MCF 10A (cell line): ENCODE measurements around the gene ANKRD28. TPM values are rescaled to one million over a fixed set of nuclear protein-coding genes. Genes with fewer than 3 reads are reported as not detected.

Experiments
- BruUV-seq: library from RNA; stranded (reverse); fragments of 400-500 nt; replicated peaks from 2 replicates; lab custom pipeline; 2021; lab: Mats Ljungman, UMichigan
- CTCF ChIA-PET: fragments of 300-600 bp; sonication (Branson Sonifier 250); formaldehyde crosslinking; extraction: SDS; loops from one replicate; lab custom pipeline; 2021; ENCODE audit warnings: antibody characterized with exemption, inconsistent platforms; lab: Yijun Ruan, JAX
- POLR2A ChIA-PET: fragments of 300-600, 350-650 bp; sonication (Branson Sonifier 250); formaldehyde crosslinking; extraction: SDS; loops from one replicate; lab custom pipeline; 2020; ENCODE audit warnings: antibody characterized with exemption, inconsistent platforms; lab: Yijun Ruan, JAX
- DNase-seq: peaks from one replicate; pipeline ENCODE4 v3.0.0-alpha.2; 2018; ENCODE audit not compliant: unreplicated experiment
- H3K27ac Mint-ChIP-seq: one replicate; pipeline ENCODE4 v1.8.0; 2022; ENCODE audit warnings: mild to moderate bottlenecking, low read depth, mixed read lengths; ENCODE audit not compliant: unreplicated experiment
- H3K27me3 Mint-ChIP-seq: one replicate; pipeline ENCODE4 v1.8.0; 2022; ENCODE audit warnings: mixed read lengths; ENCODE audit not compliant: insufficient read depth, unreplicated experiment
- H3K36me3 Mint-ChIP-seq: one replicate; pipeline ENCODE4 v1.8.0; 2022; ENCODE audit warnings: mild to moderate bottlenecking, moderate library complexity, mixed read lengths; ENCODE audit not compliant: insufficient read depth, unreplicated experiment
- H3K4me1 Mint-ChIP-seq: one replicate; pipeline ENCODE4 v1.8.0; 2022; ENCODE audit warnings: mixed read lengths; ENCODE audit not compliant: insufficient read depth, unreplicated experiment
- H3K4me3 Mint-ChIP-seq: one replicate; pipeline ENCODE4 v1.8.0; 2022; ENCODE audit warnings: mild to moderate bottlenecking, moderate library complexity, mixed read lengths; ENCODE audit not compliant: unreplicated experiment
- H3K9me3 Mint-ChIP-seq: one replicate; pipeline ENCODE4 v1.8.0; 2022; ENCODE audit warnings: mixed read lengths; ENCODE audit not compliant: unreplicated experiment
- intact Hi-C: fragments of 100-400 bp; cut with micrococcal nuclease; formaldehyde crosslinking; loops from 2 replicates; pipeline ENCODE4 v1.14.1; 2022
- total RNA-seq: library from RNA; stranded (reverse); gene quantifications from 2 replicates; pipeline ENCODE4 v1.2.3, GENCODE V29; 2022
- TF ChIP-seq, protein P1 (sequence below): fragments of 200-600 bp; IDR thresholded peaks from one replicate; pipeline ENCODE4 v1.8.0; 2022; ENCODE audit warnings: antibody characterized with exemption, mild to moderate bottlenecking; ENCODE audit not compliant: unreplicated experiment

Gene ANKRD28
- total RNA-seq, 1 experiment from 2014 or later = 79.0 TPM

DNA sequence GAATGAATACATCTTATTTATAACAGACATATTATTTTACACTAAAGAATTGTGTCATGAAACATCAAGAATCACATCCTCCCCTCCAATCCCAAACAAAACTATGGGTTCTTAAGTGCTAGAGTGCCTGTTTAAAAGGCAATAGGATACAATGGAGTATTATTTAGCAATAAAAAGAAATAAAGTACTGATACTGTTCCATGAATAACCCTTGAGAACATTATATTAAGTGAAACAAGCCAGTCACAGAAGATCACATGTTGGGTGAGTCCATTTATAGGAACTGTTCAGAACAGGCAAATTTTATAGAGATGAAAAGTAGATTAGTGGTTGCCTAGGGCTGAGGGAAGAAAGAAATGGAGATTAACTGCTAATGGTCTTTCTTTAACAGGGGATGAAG lies 86.5 kb downstream of the ANKRD28 start:
- no TSS peak for BruUV-seq
- DNase-seq = no peak
- CTCF ChIA-PET = no interaction called here

DNA sequence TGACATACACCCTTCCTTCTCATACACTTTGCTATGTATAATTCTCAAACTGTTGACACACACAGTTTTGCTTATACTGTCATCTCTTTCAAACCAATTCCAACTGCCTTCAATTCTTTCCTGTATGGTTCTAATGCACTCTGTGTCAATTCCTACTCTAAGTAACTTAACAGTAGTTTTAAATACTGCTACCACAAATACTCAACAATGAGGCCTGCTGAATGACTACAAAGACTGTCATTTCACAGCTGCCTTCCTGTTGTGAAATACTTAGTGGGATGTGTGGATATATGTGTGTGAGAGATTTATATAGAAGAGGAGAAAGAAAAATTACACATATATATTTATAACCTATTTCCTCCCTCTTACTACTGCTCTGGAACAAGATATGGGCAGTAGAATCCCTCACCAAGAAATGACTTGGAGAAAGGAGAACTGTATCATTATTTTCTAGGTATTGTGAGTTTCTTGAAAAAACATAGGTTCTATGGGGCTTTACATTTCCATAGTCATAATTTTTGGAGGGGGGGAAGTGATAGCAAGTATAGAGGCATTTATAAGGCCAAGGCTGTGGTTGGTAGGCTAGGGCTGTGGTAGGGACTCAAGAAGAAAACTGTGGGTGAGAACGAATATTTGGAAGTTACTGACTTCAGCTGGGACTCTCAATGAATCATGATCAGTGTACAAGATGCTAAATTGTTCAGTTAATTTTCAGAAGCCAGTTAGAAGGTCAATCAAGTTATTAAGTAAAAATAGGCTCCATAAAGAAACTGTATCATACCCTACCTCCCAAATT lies 88.7 kb downstream of the ANKRD28 start:
- H3K9me3 Mint-ChIP-seq = no peaks in the 10 kb centered on the region
- H3K36me3 Mint-ChIP-seq = peaks cover 90% of the 10 kb centered on the region
- ChIA-PET POLR2A (no interaction called here), CTCF (interaction anchor here (0.6 kb wide), 1 partner anchor 173 kb away, joined by 3 read pairs; no protein-coding TSS in a partner anchor)
- no peak overlapping the region for H3K4me3 Mint-ChIP-seq
- intact Hi-C loops = no loop called here
- TF ChIP-seq, protein P1, sequence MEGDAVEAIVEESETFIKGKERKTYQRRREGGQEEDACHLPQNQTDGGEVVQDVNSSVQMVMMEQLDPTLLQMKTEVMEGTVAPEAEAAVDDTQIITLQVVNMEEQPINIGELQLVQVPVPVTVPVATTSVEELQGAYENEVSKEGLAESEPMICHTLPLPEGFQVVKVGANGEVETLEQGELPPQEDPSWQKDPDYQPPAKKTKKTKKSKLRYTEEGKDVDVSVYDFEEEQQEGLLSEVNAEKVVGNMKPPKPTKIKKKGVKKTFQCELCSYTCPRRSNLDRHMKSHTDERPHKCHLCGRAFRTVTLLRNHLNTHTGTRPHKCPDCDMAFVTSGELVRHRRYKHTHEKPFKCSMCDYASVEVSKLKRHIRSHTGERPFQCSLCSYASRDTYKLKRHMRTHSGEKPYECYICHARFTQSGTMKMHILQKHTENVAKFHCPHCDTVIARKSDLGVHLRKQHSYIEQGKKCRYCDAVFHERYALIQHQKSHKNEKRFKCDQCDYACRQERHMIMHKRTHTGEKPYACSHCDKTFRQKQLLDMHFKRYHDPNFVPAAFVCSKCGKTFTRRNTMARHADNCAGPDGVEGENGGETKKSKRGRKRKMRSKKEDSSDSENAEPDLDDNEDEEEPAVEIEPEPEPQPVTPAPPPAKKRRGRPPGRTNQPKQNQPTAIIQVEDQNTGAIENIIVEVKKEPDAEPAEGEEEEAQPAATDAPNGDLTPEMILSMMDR = no peak
- BruUV-seq = no TSS peak
- no peaks in the 10 kb centered on the region for H3K27me3 Mint-ChIP-seq
- H3K4me1 Mint-ChIP-seq = peaks cover 8% of the 10 kb centered on the region
- DNase-seq = peak; percentile 47
- H3K27ac Mint-ChIP-seq = no peak overlapping the region

More for the DNA sequence above, 86.5 kb downstream of the ANKRD28 start:
- Mint-ChIP-seq H3K4me3 (no peak overlapping the region), H3K9me3 (no peaks in the 10 kb centered on the region), H3K27ac (no peak overlapping the region), H3K4me1 (peaks cover 8% of the 10 kb centered on the region), H3K27me3 (no peaks in the 10 kb centered on the region), H3K36me3 (peaks cover 80% of the 10 kb centered on the region)
- intact Hi-C loops = no loop called here
- POLR2A ChIA-PET = no interaction called here
- TF ChIP-seq, protein P1 = no peak

DNA sequence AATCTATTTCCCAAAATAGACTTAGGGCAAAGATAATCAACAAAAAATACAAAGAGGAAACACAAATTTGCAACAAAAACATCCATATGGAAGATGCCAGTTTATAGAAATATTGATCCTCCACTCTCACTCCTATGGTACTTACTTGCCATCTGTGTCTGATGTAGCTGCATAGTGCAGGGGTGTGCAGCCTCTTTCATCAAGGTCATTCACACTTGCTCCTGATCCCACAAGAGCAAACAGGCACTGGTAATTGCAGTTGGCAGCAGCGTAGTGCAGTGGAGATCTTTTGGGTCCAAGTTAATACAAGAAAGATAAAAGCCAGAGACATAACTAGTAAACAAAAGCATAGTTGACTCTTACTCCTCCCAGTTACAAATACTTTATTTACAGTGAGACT lies 90.0 kb downstream of the ANKRD28 start:
- Mint-ChIP-seq H3K4me3 (no peak overlapping the region), H3K27ac (no peak overlapping the region), H3K9me3 (no peaks in the 10 kb centered on the region), H3K27me3 (no peaks in the 10 kb centered on the region), H3K4me1 (peaks cover 8% of the 10 kb centered on the region), H3K36me3 (peaks cover 92% of the 10 kb centered on the region)
- CTCF ChIA-PET = no interaction called here
- TF ChIP-seq, protein P1 = no peak
- no peak for DNase-seq
- intact Hi-C loops = no loop called here
- POLR2A ChIA-PET = no interaction called here
- no TSS peak for BruUV-seq

DNA sequence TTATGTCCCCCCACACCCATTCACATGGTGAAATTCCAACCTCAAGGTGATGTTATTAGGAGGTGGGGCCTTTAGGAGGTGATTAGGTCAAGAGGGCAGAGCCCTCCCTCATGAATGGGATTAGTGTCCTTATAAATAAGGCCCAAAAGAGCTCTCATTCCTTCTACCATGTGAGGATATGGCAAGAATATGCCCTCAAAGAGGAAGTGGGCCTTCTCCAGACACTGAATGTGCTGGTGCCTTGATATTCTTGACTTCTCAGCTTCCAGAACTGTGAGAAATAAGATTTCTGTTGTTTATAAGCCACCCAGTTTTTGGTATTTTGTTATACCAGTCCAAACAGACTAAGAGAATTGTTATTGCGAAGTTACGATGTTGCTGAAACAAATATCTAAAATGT lies 94.4 kb downstream of the ANKRD28 start:
- TF ChIP-seq, protein P1 = no peak
- no peak for DNase-seq
- no TSS peak for BruUV-seq
- CTCF ChIA-PET = no interaction called here
- Mint-ChIP-seq H3K27me3 (no peaks in the 10 kb centered on the region), H3K9me3 (no peaks in the 10 kb centered on the region), H3K36me3 (peaks cover 81% of the 10 kb centered on the region), H3K4me1 (no peaks in the 10 kb centered on the region), H3K4me3 (no peak overlapping the region), H3K27ac (no peak overlapping the region)
- POLR2A ChIA-PET = interaction anchor here (0.7 to 1.6 kb wide), 2 partner anchors 9 to 14 kb away, joined by 3 to 4 read pairs; no protein-coding TSS in a partner anchor
- intact Hi-C loops = no loop called here
